Measurements from ENCODE around the gene CNTF.
A peak's percentile ranks its signal among the peaks of the same experiment; 100 is the strongest.

The CNTF gene

DNA sequence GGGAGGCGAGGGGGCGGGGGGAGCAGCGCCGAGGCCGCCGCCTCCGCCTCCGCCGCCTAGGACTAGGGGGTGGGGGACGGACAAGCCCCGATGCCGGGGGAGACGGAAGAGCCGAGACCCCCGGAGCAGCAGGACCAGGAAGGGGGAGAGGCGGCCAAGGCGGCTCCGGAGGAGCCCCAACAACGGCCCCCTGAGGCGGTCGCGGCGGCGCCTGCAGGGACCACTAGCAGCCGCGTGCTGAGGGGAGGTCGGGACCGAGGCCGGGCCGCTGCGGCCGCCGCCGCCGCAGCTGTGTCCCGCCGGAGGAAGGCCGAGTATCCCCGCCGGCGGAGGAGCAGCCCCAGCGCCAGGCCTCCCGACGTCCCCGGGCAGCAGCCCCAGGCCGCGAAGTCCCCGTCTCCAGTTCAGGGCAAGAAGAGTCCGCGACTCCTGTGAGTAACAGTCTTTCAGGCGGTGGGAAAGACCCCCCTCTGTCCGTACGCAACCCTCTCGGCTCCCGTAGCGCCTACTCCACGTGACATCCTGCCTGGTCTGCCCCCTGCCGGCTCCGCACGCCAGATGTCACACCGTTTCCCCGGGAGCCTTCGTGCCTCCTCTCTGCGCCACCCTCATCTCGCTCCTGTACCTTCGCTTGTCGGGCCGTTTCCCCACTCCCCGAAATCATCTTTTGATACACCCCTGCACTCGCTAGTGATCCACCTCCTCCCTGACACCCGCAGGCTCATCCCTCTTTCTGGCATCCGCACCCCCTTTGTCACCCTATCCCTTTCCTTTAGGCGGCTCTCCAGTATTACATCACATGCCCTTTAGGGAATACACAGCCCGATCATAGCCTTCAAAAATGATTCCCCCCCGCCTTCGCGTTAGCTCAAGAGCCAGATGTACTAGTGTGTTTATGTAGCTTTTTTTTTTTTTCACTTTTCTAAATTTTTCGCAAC is 43.0 kb upstream of the CNTF start:
- peak overlapping the region; percentile 100 for H3K9ac ChIP-seq
- H3K4me3 ChIP-seq, result peak overlapping the region; percentile 98
- H3K9me3 ChIP-seq, result no peaks in the 10 kb centered on the region
- peak; percentile 74; the same call in 1 of the 2 replicates for TF ChIP-seq Cebpa-rat (IDR thresholded peaks at IDR 0.05)
- no peaks in the 10 kb centered on the region for H3K27me3 ChIP-seq
- H3K4me1 ChIP-seq, result peaks cover 55% of the 10 kb centered on the region
- H3K36me3 ChIP-seq, result peaks cover 7% of the 10 kb centered on the region; the same call in 1 of the 2 replicates
- peak overlapping the region; percentile 91 for H3K4me2 ChIP-seq
- peaks cover 48% of the 10 kb centered on the region for H4K20me1 ChIP-seq
- H3K27ac ChIP-seq, result peak overlapping the region; percentile 100

DNA sequence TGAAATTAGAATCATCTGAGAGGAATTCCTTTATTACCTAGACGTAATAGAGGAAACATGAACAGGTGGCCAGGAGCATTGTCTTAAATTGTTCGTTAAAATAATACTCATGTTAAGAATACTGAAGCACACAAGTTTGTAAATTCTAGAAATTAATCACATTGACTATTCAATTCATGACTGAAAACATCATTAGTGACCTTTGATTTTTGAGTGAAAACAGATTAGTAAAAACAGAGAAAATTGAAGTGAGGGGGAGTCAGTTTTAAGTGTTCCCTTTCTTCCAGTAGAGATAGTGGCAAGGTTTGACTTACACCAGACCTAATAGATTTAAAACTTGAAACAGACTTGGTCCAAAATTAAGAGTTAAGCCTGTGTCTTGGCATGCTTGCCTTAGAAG is 42.2 kb upstream of the CNTF start:
- H3K27me3 ChIP-seq, result no peaks in the 10 kb centered on the region
- H3K27ac ChIP-seq, result peak overlapping the region; percentile 100
- H3K4me1 ChIP-seq, result peaks cover 46% of the 10 kb centered on the region
- peak overlapping the region; percentile 98 for H3K4me3 ChIP-seq
- no peak for TF ChIP-seq Cebpa-rat (IDR thresholded peaks at IDR 0.05)
- H3K9ac ChIP-seq, result peak overlapping the region; percentile 100
- H3K9me3 ChIP-seq, result no peaks in the 10 kb centered on the region
- H3K36me3 ChIP-seq, result peaks cover 13% of the 10 kb centered on the region; the same call in 1 of the 2 replicates
- H3K4me2 ChIP-seq, result peak overlapping the region; percentile 91
- H4K20me1 ChIP-seq, result peaks cover 56% of the 10 kb centered on the region

DNA sequence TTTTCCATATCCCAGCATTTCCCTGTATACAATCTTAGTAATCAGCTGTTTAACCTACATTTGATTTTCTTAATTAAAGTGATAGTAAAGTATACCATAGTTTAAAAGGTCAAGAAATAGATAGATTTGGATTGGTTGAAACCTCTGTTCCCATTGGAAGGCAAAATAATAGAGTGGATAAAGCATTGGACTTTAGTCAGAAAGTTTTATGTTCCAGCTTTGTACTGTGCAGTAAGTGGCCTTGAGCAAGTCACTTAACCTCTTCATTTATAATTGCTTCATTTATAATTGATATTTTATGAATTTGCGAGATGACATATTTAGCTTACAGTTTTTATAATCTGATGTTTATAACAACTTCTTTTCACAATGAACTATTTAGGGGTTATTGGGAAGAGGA is 40.0 kb upstream of the CNTF start:
- H3K9me3 ChIP-seq, result no peaks in the 10 kb centered on the region
- H3K4me3 ChIP-seq, result no peak overlapping the region
- H3K4me2 ChIP-seq, result peak overlapping the region; percentile 91
- peaks cover 29% of the 10 kb centered on the region for H3K4me1 ChIP-seq
- peaks cover 23% of the 10 kb centered on the region for H3K36me3 ChIP-seq
- no peak overlapping the region for H3K27ac ChIP-seq
- TF ChIP-seq Cebpa-rat (IDR thresholded peaks at IDR 0.05), result no peak
- H3K9ac ChIP-seq, result no peak overlapping the region
- no peaks in the 10 kb centered on the region for H3K27me3 ChIP-seq
- H4K20me1 ChIP-seq, result peaks cover 78% of the 10 kb centered on the region

DNA sequence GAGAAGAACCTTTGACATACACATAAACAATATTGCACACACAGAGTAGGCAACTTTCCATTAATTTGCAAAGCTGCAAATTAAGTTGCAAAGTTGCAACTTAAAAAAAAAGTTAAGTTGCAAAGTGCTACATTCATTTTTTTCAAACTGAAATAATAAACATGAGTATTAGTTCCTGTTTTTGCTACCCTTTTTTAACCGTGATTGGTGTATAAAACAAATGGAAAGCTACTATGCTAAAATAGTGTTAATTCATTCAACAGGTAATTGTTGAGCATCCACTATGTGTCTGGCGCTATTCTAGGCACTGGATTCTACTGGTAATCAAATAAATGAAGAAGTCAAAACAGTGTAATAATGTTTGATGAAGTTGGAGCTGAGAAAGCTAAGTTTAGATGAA is 35.5 kb upstream of the CNTF start:
- no peak overlapping the region for H3K27ac ChIP-seq
- H3K9ac ChIP-seq, result no peak overlapping the region
- no peak overlapping the region for H3K4me3 ChIP-seq
- H3K4me2 ChIP-seq, result no peak overlapping the region
- H3K9me3 ChIP-seq, result no peaks in the 10 kb centered on the region
- H3K36me3 ChIP-seq, result peaks cover 39% of the 10 kb centered on the region
- no peaks in the 10 kb centered on the region for H3K27me3 ChIP-seq
- H4K20me1 ChIP-seq, result peaks cover 99% of the 10 kb centered on the region
- peaks cover 12% of the 10 kb centered on the region for H3K4me1 ChIP-seq
- TF ChIP-seq Cebpa-rat (IDR thresholded peaks at IDR 0.05), result no peak

DNA sequence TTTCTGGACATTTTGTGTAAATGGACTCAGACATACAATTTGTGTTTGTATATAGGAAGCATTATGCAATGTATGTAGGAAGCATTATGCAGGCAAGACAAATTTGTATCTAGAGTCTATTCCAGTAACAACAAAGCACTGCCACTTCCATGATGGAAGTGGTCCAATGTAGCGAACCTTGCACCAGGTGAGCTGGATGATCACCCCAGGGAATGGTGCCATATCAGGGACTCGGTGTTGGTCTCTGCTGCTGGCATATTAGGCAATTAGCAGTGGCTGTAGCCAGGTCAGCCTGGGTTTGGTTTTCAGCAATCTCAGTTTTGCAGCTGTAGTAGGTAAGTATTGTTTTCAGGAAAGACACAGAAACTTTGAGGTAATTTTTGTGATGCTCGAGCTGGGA is 30.8 kb upstream of the CNTF start:
- Histone ChIP-seq H3K9me3 (no peaks in the 10 kb centered on the region), H4K20me1 (peaks cover 96% of the 10 kb centered on the region), H3K27me3 (no peaks in the 10 kb centered on the region), H3K9ac (no peak overlapping the region), H3K4me3 (no peak overlapping the region), H3K36me3 (peaks cover 43% of the 10 kb centered on the region), H3K4me2 (no peak overlapping the region), H3K4me1 (peaks cover 16% of the 10 kb centered on the region), H3K27ac (no peak overlapping the region)
- TF ChIP-seq Cebpa-rat (IDR thresholded peaks at IDR 0.05), result no peak

DNA sequence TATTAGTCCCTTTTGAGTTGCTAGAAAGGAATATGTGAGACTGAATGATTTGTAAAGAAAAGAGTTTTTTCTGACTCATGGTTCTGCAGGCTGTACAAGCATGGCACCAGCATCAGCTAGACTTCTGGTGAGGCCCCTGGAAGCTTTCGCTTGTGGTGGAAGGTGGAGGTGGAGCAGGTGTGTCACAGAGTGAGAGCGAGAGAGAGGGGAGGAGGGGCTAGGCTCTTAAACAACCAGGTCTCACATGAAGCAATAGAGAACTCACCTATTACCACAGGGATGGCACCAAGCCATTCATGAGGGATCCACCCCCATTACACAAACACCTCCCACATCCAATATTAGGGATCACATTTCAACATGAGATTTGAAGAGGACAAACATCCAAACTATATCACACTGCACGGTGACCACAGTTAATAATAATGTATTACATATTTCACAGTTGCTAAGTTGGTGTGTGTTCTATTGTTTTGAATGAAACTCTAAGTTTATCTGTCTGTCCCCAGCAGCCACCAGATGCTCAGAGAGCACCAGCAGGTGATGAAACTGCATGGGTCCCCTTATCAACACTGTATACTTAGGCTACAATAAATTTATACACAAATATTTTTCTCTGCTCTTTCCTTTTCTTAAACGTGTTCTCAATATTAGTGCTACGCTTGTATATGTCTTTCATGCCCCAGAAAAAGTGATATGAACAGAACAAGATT is 29.5 kb upstream of the CNTF start:
- H4K20me1 ChIP-seq, result peaks cover 96% of the 10 kb centered on the region
- H3K27me3 ChIP-seq, result no peaks in the 10 kb centered on the region
- peaks cover 46% of the 10 kb centered on the region for H3K36me3 ChIP-seq
- no peak overlapping the region for H3K4me2 ChIP-seq
- no peak overlapping the region for H3K27ac ChIP-seq
- H3K4me1 ChIP-seq, result peaks cover 18% of the 10 kb centered on the region
- H3K4me3 ChIP-seq, result no peak overlapping the region
- no peaks in the 10 kb centered on the region for H3K9me3 ChIP-seq
- no peak for TF ChIP-seq Cebpa-rat (IDR thresholded peaks at IDR 0.05)
- no peak overlapping the region for H3K9ac ChIP-seq

DNA sequence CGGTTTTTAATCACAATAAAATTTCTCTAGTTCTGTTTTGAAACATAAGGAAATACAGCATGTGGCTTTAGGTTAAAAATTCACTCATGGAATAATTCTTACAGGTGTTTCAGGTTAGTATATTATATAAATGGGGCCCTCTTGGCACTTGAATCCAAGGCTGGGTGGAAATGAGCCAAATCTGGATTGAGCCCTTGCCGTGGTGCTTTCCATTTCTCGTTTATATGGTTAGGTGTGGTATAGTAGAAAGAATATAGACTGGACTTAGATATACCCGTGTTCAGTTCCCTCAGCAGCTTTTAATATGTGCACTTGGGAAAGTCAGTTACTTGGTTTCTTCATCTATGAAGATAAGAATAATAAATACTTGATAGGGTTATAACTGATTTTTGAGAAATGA is 27.6 kb upstream of the CNTF start:
- Histone ChIP-seq H3K9me3 (no peaks in the 10 kb centered on the region), H3K4me2 (no peak overlapping the region), H3K27me3 (no peaks in the 10 kb centered on the region), H3K4me1 (peaks cover 18% of the 10 kb centered on the region), H3K27ac (no peak overlapping the region), H3K4me3 (no peak overlapping the region), H3K9ac (no peak overlapping the region), H3K36me3 (peaks cover 45% of the 10 kb centered on the region), H4K20me1 (peaks cover 98% of the 10 kb centered on the region)
- no peak for TF ChIP-seq Cebpa-rat (IDR thresholded peaks at IDR 0.05)

DNA sequence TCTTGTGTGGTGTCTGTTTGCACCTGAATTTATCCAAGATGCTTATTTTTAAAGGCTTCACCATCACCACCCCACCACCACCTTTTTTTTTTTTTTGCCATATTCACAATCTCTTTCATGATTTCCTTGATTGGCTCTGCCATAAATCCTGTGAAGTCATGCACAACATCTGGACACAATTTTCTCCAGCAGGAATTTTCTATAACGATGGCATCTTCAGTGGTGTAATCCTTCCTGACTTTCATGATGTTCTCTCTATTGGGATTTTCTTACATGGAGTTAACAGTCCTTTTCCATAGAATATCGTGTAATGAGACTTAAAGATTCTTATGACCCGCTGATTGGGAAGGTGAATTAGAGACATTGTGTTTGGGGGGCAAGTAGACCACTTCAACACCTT is 25.8 kb upstream of the CNTF start:
- H3K27ac ChIP-seq, result no peak overlapping the region
- H3K4me3 ChIP-seq, result no peak overlapping the region
- H3K27me3 ChIP-seq, result no peaks in the 10 kb centered on the region
- H3K4me1 ChIP-seq, result peaks cover 18% of the 10 kb centered on the region
- no peak for TF ChIP-seq Cebpa-rat (IDR thresholded peaks at IDR 0.05)
- no peaks in the 10 kb centered on the region for H3K9me3 ChIP-seq
- peak overlapping the region; percentile 21; the same call in 1 of the 2 replicates for H3K4me2 ChIP-seq
- peaks cover 41% of the 10 kb centered on the region for H3K36me3 ChIP-seq
- peaks cover 97% of the 10 kb centered on the region for H4K20me1 ChIP-seq
- no peak overlapping the region for H3K9ac ChIP-seq

DNA sequence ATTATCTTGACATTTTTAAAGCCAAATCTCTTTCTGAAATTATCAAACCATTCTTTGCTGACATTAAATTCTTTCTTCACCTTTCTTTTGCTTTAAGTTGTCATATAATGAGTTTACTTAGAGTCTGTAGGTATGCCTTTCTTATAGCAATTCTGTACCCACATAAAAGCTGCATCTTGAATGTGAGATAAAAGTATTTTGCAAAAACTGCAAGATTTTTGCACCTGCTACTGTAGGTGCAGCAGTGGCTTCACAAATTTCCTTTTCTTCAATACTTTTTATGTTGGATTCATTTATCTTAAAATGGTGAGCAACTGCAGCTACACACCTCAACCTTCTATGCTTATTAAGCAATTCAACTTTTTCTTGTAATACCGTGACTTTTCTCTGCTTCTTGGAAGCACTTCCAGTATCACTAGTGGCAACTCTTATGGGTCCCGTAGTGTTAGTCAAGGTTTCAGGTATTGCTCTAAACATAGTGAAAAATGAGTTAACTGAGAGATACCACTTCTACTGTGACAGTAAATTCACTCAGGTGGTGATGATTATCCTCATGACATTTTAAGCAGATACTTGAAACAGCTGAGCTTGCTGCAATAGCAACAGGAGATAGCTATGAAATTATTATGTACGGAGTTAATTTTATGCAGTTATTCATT is 24.9 kb upstream of the CNTF start:
- no peak overlapping the region for H3K27ac ChIP-seq
- no peak overlapping the region for H3K9ac ChIP-seq
- no peak for TF ChIP-seq Cebpa-rat (IDR thresholded peaks at IDR 0.05)
- H3K27me3 ChIP-seq, result no peaks in the 10 kb centered on the region
- H3K4me3 ChIP-seq, result no peak overlapping the region
- H3K9me3 ChIP-seq, result no peaks in the 10 kb centered on the region; the same call in 1 of the 2 replicates
- H4K20me1 ChIP-seq, result peaks cover 97% of the 10 kb centered on the region
- peaks cover 41% of the 10 kb centered on the region for H3K36me3 ChIP-seq
- H3K4me1 ChIP-seq, result peaks cover 18% of the 10 kb centered on the region
- H3K4me2 ChIP-seq, result no peak overlapping the region
